Activated CD8-positive, alpha-beta memory T cell treated with anti-CD3 and anti-CD28 coated beads, Interleukin-2, amount 50 U/mL, for 1 hour (primary cell): Measurements from ENCODE around the gene APOL2.
A peak's percentile ranks its signal among the peaks of the same experiment; 100 is the strongest.
"Not testable (repeated sequence)": the region's sequence is repeated elsewhere in the genome, so short reads cannot be mapped to it uniquely, and the experiment has no call there.

ENCODE experiments used
- DNase-seq: peaks from one replicate; pipeline ENCODE4 v3.0.0-alpha.2; 2020; ENCODE audit errors: extremely low read depth

The APOL2 gene

DNA sequence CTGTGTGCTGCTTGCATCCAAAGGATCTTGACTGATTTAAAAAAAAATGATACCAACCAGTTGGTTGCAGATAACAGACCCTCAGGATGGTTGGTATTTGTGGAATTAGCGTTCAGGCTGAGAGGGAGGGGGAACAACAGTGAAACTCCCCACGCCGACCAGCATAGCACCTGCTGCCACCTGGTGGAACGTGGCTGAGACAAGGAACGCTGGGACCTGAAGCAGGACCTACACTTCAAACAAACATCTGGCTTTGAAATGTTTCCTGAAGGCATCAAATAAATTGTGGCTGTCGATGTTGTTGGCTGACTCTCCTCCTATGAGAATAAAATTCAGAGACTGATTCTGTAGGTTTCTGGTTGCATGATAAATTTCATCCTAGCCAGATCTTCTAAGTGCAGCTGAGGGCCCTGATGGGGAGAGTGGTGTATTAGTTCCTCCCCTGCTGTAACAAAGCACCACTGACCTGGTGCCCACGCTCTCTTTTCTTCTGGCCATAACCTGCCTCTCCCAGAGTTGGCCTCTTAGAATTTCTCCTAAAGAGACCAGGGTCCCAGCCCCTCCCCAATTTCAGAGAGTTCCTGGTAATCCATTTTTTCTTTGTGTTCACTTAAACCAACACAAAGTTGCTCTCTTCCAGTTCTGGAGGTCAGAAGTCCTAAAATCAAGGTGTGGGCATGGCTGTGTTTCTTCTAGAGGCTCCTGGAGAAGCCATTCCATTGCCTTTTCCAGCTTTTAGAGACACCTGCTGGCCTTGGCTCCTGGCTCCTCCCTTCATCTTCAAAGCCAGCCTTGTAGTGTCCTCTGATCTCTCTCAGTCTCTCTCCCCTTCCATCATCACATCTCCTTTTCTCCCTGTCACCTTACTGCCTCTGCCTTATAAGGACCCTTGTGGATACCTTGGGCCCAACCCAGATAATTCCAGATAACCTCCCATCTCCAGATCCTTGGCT is 17.3 kb downstream of the APOL2 start:
- peak; percentile 25 for DNase-seq

DNA sequence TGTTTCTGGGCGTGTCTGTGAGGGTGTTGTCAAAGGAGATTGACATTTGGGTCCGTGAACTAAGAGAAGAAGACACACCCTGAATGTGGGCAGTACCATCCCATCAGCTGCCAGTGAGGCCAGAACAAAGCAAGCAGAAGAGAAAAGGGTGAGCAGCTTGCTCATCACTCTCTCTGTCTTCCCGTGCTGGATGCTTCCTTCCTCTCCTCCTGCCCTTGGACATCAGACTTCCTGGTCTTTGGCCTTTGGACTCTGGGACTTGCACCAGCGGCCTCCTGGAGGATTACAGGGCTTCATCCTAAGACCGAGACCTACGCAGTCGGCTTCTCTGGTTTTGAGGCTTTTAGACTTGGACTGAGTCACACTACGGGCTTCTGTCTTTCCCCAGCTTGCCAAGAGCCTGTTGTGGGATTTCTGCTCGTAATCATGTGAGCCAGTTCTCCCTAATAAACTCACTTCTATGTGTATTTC is 18.8 kb downstream of the APOL2 start:
- no peak for DNase-seq

DNA sequence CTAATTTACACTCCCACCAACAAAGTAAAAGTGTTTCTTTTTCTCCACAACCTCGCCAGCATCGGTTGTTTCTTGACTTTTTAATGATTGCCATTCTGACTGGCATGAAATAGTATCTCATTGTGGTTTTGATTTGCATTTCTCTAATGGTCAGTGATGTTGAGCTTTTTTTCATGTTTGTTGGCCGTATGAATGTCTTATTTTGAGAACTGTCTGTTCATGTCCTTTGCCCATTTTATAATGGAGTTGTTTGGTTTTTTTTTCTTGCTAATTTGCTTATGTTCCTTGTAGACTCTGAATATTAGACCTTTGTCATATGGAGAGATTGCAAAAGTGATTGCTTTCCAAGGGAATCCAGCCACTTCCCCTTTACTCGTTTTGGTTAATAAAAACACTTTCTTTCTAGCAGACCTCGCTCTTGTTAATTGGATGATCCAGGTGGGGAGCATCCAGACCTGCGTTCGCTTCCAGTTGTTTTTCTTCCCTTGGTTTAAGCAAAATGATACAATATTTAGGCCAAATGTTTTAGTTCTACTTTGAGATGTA is 20.6 kb downstream of the APOL2 start:
- DNase-seq: no peak

DNA sequence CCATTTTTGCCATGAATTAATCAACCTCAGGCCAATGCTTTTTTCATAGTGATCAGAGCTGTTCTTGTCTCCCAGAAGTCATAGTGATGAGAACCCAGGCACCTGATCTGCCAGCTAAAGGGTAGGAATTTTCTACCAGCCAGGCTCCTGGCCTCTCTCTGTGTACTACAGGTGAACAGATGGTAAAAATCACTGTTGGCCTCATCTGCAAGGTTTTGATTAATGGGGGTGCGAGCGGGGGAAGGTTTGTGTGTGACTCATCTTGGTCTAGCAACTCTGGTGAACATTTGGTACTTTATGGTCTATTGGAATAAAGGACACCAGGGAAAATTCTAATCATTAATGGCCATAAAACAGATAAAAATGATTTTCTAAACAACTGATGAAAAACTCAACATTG is 23.3 kb downstream of the APOL2 start:
- DNase-seq: no peak

DNA sequence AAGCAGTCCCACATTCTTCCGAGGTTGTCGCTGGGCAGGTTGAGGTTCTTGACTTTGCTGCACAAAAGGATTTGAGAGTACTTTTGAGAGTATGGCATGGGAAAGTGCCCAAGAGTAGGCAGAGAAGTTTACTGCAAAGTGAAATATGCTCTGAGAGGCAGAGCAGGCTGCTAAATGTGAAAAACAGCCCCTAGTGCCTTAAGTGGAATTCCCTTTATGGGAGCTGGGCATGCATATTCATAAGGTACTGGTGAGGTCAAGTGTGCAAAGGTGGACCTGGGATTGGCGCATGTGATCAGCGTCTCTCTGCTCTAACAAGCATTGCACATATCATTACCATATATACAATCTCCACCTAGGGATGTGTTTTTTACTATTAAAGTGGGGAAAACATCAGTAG is 25.7 kb downstream of the APOL2 start:
- no peak for DNase-seq

DNA sequence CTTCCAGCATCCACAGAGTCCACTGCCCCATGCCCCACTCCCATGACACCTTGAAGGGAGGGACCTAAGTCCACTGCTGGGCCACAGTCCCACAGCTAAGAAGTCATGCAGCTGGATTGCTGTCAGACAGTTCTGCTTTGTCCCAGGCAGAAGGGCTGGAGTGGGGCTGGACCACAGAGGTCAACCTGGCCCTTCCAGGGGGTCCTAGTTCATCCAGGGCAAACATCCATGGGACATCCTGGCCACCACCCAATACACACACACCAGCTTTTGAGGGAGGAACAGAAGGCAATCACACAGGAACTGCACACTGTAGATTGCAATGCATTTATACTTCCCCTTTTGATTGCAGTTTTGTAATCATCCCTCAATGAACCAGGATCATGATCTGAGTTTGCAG is 26.4 kb downstream of the APOL2 start:
- DNase-seq: no peak

DNA sequence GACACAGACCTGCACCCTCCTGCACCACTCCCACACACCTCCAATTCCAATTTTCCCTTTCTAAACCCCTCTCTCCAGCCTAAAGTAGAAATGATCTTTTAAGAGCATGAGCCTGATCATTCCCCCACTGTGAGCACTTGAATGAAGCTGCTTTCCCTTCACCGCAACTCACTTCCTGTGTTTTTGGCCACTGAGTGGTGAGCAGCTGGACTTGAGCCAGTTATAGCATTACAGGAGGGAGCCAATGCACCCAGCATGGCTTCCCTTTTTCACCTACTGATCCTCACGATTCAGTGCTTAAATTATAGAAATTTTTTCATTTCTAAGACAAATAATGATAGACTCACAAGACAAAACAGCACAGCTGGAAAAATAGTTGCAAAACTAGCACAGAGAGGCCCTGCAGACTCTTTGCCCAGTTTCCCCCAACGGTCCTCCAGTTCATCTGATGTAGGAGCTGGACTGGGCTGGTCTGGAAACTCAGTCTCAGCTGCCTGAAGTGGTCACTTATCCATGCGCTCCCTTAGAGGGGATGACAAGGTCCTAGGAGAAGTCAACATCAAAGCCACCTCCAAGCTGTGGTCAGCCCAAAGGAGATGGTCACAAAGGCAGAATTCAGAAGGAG is 28.0 kb downstream of the APOL2 start:
- no peak for DNase-seq

DNA sequence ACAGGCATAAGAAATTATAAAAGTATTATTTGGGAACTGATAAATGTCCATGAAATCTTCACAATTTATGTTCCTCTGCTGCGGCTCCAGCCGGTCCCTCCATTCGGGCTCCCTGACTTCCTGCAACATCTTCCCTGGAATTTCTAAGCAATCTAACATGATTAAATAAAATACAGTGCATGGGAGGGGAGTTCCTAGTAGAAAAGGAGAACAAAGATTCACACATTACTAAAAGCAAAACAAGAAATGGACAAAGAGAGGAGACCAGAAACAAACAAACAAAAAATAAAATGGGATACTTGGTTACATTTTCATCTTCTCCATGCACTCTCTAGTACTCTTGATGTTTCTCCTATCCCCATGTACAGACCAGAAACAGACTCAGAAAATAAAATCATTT is 29.1 kb downstream of the APOL2 start:
- no peak for DNase-seq

DNA sequence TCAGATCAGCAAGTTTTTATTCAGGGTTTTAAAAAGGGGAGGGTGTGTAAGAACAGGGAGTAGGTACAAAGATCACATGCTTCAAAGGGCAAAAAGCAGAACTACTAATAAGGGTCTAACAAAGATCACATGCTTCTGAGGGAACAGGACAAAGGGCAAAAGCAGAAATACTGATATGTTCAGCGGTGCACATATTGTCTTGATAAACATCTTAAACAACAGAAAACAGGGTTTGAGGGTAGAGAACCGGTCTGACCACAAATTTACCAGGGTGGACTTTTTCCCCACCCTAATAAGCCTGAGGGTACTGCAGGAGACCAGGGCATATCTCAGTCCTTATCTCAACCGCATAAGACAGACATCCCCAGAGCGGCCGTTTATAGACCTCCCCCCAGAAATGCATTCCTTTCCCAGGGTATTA is 29.8 kb downstream of the APOL2 start:
- DNase-seq: not testable (repeated sequence)

DNA sequence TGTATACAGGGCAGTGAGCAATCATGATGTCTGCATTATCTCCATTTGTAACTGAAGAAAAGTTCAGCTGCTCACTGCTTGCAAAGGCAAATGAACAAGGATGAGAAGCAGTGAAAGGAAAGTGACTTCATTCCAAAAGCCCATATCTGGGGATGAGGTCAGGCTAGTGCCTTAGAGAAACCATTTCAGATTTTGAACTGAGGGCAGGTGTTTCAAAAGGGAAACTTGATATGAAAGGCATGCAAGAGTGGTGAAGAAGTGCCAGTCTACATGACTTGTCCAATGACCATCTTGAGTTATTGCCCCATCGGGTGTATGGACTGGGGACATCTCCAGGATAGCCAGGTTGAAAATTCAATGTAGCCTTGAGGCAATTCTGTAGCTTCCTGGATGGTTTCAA is 30.4 kb downstream of the APOL2 start:
- DNase-seq: no peak

DNA sequence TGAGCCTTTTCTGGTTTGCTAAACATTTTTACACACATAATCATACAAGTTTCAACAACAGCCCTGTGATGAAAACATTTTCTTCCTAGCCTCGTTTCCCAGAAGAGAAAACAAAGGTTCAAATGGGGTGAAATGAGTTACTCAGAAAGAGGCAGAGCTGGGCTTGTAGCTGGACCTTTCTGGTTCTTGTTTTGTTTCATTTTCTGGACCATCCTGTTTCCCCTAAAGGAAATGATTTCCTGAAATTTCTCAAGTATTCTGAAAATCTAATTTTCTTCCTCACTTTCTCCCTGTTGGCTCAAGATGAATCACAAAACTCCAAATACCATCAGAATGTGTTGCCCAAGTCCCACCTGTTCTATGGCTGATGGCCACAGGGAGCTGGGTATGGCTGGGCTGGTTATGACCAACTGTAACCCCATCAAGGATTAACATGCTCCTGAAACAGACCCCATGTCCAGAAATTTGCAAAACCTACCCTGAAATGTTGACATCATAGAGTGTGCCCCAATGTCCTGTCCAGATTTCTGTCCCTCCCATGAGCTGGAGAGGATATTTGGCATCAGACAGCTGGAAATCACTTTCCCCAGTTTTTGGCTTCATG is 31.1 kb downstream of the APOL2 start:
- DNase-seq: no peak

DNA sequence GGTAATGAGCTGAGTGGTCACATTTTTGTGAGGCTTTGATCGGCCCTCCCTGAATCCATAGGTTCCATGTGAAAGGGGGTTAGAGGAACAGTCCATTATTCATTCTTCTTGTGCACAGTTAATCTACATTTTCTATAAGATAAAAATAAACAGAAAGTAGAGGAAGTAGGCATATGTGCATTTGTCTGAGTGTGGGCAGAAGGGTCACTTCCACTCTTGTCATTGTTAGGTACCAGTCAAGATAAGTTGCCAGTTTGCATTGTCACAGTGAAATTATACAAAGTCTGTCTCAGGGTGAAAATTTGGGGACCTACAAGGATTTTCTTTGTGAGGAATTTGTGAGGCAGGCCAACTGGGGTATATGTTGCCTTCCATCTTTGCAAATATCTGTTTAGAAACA is 33.1 kb downstream of the APOL2 start:
- DNase-seq: no peak

DNA sequence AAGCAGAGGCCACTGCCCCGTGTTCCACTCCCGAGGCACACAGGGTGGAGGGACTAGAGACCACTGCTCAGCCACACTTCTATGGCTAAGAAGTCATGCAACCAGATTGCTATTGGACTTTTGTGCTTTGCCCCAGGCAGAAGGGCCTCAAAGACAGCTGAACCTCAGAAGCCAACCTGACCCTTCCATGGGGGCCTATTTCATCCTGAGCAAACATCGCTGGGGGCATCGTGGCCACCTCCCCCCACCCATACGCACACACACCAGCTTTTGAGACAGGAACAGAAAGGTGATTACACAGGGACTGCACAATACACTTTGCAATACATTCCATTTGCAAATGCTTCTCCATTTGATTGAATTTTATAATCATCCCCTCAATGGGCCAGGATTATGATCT is 33.8 kb downstream of the APOL2 start:
- not testable (repeated sequence) for DNase-seq

DNA sequence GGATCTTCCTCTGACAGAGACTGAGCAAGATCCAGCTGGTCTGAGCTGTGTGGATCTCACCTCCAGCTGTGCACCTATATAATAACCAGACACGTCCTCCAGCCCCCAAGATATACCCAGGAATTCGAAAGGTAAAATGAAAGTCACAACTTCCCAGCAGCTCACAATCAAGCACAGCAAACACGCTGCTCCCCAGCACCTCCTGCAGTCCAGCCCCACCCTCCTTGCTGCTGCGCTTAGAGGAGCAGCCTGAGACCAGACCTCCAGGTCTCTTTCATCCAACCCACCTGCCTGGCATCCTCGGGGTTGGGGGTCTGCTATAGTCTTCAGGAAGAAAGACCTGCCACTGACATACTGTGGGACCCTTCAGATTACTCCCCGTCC is 34.7 kb downstream of the APOL2 start:
- no peak for DNase-seq

DNA sequence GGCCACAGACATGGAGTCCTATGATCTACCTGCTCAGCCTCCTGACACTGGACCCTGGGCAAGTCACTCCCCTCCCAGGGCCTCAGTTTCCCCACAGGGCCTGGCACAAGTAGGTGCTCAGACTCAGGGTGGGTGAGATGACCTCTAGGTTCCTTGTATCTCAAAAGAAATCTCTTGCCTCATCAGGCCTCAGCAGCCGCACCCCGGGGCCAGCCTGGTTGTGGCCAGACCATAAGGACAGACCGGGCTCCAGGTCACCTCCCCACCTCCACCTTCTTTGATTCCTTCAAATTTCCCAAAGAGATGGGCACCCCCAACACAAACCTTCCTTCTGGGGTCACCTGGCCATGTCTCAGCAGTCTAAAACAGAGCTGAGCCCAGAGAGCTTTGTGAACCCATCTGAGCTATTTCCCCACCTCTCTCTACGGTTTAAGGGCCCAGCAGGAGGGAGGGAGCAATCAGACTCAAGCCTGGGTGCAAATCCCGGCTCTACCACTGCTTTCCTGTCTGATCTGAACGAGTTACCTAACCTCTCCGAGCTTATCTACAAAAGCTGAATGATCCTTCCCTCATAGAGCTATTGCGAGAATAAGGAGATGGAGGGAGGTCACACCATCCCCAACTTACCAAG is 35.2 kb downstream of the APOL2 start:
- DNase-seq: no peak

DNA sequence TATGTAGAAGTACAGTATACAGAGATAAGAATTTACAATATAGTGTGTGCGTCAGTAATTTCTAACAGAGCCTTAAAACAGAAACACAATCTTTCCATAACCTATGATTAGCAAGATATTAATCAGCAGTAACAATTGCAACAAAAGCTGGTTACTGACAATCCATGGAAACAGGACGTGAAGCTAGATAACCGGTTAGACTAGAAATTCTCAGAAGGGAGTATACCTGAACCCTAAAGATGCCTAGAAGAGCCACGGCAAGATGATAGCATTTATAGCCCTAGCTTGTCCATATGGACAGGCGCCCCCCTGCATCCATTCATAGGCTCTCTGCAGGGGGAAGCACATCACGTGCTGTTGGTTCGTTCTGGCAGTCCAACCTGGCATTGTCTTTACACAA is 35.9 kb downstream of the APOL2 start:
- not testable (repeated sequence) for DNase-seq

DNA sequence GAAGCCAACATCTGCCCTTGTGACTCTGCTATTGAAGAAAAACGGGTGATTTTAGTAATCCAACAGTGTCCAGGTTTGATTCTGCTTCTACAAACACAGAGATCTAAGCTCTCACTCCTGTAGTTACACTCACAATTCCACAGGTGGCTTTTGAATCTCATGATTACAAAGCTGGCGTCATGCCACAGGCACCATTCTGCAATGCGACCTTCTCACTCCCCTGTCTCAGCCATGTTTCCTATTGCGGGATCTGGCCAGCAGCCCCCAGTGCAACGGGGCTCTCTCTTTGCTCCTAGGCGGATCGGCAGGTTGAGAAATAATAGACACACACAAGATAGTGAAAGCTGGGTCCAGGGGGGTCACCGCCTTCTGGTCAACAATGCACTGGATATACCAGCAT is 36.4 kb downstream of the APOL2 start:
- DNase-seq: not testable (repeated sequence)

DNA sequence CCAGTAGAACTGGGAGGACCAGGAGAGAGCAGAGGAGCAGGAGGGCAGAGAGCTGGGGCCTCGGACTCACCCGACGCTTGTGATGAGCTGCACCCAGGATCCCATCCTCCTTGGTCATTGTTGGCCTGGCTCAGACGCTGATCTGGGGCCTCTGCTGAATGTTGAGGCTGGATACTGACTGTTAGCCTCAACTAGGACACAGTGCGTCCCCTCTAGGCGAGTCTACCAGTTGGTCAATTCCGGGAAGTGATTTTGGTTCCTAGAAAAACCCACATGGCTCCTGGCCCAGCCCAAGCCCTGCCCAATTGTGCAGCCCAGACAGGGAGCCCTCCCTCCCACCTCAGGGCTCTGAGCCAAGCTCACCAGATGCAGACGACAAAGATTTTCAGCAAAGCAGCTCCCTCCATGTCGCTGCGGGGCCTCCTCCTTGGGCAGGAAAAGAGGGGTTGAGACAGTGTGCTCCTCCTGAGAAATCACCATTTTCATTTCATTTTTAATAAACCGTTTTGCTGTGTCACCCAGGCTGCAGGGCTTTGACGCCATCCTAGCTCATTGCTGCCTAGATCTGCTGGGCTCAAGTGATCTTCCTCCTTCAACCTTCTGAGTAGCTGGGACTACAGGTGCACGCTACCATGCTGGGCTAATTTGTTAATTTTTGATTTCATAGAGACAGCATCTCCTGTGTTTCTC is 37.6 kb downstream of the APOL2 start, which contains the start of gene APOL4:
APOL4 (minus strand) TSS at position 180 of the 690 bp plus-strand sequence; CDS start at position 105, 75 bp downstream.
- DNase-seq: no peak

DNA sequence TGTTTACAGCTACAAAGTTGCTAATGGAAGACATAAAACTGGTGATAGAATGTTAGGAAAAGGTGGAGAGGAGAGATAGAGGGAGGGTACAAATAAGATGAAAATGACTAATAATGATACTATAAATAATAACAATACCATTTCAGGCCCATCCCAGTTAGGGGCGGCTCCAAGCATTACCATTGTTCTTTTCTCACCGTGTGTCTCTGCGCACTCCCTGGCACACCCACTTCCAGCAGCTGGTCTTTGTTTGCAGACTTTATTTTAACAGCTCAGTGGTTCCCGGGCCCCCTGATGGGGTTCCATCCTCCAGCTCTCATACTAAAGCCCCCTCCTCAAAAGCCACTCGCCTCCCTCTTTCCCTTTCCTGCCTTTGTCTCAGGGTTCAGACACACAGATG is 38.3 kb downstream of the APOL2 start:
- not testable (repeated sequence) for DNase-seq

DNA sequence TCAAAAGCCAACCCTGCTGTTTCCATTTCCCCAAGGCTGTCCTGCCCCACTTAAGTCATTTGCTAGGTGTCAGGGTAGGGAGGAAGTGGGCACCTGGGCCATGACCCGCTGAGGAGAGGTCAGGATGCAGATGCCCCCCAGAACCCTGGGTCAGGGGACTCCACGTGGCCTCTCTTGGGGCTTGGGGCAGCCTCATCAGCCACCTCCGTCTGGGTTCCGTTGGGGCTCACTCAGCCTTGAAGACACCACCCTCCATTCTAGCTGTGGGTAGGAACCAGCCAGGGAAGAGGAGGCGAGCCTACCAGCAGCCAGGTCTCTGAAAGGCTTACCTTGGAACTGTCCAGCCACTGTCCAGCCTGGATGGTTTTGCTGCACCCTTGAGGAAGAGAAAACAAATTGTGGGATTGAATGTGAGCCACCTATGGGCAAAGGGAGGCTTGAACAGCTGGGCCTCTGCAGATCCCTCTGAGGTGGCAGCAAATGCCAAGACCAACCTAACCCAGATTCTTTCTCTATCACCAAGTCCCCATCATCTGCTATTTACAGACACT is 40.3 kb downstream of the APOL2 start:
- DNase-seq: no peak

DNA sequence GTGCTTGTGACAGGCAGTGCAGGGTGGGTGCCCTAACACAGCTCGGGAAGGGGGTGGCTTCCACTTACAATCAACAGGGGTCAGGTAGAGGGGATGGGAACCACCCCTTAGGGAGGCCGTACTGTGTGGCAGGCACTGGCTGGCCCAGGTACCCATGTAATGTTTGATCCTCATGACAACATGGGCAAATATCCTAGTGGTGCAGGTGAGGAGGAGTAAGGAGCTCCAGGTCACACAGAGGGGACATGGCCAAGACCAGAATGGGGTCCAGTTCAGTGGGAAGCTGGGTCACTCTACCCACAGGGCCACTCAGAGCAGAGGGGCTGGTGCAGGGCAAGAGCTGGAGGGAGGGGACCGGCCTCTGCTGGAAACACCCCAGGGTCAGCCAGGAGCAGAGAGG is 40.8 kb downstream of the APOL2 start:
- DNase-seq: no peak
